Measurements from ENCODE around the gene CIRBP.

DNA sequence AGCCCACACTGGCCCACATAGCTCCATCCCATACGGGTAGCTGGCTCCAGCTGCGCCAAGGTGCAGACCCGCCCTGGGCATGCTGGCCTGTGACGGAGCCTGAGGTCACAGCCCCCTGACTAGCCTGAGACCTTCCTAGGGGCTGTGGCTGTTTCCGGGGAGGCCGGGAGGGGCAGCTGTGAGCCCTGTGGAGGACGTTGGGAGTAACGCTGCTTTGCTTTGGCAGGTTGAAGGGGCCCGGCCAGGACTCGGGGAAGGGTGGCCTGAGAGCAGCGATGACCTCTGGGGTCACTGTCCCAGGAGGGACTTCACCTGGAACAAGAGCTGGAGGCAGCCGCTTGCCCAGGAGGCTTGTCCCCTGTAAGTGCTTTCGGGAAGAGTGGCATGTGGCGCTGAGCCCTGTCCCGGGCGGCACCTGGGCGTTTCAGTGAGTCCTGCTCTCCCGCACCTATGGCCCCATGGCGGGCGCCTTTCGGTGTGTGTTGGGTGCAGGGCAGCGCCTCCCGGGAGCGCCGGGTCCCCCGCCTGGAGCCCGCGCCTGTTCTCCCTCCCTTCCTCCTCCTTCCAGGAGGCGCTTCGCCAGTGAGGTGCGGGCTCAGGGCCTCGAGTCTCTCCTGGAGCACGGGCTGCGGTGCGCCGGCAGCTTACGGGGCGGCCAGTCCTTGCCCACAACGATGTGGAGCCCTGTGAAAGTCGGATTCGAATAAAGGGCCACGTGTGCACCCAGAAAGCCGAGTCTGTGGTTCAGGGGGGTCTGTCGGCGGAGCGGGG is 5.1 kb downstream of the CIRBP start:
- TF ChIP-seq SUZ12 (IDR thresholded peaks at IDR 0.05; ENCODE audit: extremely low read depth, insufficient read depth, insufficient read length) (no peak), ZNF274 (IDR thresholded peaks at IDR 0.05; ENCODE audit: low read depth, low read length) (no peak)
